Measurements from ENCODE around the gene HOXB7.

HOXB7 gene

DNA sequence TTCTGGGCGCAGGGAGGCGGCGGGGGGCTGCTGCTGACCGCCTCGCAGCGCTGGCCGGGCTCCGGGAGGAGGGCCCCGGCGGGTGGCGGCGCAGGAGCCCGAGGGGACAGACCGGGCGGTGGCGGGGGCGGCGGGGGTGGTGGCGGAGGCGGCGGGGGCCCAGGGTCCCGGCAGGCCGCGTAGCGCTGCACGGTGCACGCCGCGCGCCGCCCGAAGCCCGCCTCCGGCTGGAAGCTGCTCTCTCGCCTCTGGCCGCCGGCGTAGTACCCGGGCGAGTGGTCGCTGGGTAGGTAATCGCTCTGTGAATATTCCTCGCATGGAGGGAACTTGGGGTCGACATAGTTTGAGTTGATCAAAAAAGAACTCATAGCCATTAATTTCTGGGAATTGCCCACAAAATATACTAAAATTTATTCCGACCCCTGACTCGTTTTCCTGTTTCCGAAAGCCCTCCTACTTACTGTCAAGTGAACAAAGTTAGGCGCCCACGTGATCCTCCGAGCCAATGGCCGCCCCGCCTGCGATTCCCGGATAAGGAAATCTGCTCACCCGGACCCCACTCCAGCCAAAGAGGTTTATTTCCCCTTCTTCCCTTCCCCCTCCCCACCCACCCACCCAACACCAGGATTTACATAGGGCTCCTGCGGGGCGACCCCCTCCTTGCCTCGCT lies 32.7 kb downstream of the HOXB7 start, which contains the start of gene HOXB4:
TSS of gene HOXB4 (minus strand) at position 405 of the 670 bp plus-strand sequence. CDS start at position 374, 31 bp downstream.
- DNase-seq, result peak; percentile 35

DNA sequence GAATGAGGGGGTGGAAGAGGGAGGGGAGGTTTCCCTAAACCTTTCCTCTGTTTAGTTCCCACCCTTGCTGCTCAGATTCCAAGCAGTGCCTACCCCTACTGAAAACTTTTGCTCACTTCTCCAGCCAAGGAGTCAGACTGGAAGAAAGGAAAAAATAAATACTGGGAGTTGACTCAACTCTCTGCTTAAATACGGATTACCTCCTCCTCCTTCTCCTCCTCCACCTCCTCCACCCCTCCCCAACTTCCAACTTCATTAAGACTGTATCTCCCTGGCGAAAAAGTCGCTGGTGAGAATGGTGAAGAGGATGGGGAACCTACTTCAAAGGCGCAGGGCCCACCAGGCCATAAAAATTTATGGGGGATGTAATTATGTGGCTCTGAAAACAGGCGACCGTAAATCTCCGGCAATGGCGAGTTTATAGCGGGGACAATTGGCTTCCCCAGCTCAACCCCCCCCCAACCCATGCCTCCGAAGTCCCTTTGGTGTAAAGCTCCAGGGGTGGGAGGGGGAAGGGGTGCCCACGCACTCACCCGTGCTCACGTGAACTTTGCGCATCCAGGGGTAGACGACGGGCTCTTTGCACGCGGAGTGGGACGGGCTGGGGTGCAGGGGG lies 33.4 kb downstream of the HOXB7 start:
- no peak for DNase-seq

DNA sequence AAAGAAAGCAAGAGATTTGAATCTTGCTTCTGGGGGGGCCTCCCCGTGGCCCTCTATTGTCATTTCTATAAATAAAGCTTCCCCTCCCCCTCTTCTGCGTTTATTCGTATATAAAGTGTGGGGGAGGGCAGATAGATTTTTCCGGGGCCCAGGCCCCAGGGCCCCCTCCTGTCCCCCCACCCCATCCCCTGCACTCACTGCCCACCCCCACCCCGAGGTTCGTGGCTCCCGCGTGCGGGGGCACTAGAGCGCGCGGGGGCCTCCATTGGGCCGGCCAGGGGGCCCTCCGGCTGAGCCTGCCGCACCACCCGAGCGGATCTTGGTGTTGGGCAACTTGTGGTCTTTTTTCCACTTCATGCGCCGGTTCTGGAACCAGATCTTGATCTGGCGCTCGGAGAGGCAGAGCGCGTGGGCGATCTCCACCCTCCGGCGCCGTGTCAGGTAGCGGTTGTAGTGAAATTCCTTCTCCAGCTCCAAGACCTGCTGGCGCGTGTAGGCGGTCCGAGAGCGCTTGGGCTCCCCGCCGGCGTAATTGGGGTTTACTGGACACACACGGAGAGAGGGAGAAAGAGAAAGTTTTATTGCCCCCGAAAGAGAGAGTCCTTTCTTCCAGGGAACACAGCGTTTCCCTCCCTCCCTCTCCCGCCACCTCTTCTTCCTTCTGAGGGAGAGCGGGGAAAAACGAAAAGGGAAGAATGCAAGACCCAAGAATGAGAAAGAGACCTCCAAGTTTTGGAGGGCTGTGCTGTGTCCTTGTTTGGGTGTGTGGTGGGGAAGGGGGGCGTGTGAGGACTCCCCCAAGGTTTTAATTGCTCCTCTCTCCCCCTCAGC lies 34.1 kb downstream of the HOXB7 start:
- no peak for DNase-seq

DNA sequence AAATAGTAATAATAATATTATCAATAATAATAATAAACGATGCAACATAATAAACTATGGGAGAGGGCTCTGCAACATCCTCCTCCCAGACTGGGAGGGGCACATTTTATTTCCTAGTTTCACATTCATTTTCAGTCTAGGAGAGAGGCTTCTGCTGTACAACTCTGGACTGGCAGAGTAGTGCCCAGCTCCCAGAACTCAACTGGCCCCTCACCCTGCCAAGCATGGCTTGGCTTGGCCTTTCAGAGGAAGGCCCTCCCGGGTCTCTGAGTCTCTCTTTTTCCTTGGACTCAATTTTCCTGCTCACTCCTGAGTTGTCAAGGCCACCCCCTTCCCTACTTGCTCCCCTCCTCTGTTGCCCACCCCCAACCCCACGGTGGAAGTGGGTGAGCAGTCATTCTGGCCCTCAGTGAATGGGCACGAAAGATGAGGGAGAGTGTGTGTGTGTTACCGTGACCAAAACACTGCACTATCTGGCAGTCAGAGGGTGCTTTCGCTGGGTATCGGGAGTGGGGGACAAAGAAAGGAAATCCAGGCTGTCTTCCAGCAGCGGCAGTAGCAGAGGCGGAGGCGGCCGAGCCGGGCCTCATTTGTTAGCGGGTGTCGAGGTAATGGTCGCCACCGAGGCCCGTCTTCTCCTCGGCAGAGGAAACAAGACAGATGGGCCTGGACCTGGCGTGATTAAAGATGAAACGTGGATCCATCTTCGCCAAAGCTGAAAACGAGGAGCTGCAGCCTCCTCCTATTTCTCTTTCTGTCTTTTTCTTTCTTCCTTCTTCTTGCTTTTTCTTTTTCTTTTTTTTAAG lies 34.9 kb downstream of the HOXB7 start:
- DNase-seq, result no peak

DNA sequence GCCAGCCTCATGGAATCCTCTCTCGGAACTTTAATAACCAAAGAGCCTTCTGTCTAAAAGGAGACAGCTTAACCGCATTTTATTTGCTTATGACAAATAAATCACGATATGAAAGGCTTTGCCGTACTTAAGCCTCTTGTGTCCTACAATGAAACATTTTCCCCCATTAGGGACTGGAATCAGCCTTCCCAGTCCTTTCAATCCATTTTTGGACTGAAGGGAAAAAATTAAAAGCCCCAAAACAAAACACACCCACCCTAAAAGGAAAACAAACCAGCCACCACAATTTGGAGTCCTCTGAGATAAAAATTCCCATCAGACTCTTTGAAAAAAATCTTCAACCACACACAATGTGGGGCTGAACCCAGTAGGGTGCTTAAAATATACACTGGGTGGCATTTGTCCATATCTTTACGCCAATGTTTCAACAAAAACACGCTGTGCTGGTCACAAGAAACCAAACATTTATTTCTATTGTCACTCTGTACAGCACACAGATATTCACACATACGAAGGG lies 35.7 kb downstream of the HOXB7 start:
- DNase-seq, result peak; percentile 90

DNA sequence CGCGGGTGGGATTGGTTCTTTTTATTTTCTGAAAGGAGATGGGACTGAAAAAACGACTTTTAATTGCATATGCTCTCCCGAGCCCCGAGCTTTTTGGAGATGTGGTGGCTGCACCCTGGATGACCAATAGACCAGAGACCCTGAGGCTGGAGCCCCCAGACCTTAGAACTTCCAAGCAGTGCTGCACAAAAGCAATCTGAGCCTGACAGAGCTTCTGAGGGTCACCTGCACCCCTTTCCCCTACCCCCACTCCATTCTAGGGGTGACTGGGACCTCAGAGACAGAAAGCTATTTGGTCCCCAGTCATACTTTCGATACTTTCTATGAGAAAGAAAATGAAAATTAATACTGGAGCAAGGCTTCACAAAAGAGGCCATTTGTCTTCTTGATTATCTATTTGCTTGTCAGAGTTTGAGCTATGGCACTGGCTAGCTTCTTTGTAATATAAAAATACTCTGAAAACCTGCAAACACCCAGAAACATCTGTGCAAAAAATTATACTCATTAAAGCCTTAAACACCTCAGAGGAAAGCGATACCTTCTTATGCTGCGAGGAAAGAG lies 36.2 kb downstream of the HOXB7 start:
- no peak for DNase-seq

DNA sequence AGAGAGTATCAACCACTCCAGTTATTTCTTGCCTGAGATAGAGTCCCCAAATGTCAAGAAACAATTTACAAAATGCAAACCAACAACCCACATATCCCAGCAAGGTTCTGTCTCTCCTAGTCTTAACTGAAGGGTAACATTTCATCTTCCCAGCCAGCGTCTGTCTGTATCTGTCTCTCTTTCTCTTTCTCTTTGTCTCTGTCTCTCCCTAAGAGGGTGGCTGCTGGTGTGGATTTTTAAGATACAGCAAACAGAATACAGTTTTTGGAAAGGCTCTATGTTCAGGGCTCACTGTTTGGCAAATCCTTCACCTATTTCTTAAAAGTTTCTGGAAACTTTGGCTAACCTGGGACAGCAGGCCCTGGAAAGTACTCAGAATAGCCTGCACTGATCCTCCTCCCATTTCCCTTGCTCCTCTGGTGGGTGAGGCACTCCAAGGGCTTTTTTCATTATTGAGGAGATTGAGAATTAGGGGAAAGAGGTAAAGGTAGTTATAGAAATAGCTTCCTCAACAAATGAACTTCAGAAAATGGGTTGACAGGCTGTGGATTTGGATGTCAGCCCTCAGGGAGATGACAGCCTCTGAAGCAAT lies 38.9 kb downstream of the HOXB7 start:
- DNase-seq, result no peak

DNA sequence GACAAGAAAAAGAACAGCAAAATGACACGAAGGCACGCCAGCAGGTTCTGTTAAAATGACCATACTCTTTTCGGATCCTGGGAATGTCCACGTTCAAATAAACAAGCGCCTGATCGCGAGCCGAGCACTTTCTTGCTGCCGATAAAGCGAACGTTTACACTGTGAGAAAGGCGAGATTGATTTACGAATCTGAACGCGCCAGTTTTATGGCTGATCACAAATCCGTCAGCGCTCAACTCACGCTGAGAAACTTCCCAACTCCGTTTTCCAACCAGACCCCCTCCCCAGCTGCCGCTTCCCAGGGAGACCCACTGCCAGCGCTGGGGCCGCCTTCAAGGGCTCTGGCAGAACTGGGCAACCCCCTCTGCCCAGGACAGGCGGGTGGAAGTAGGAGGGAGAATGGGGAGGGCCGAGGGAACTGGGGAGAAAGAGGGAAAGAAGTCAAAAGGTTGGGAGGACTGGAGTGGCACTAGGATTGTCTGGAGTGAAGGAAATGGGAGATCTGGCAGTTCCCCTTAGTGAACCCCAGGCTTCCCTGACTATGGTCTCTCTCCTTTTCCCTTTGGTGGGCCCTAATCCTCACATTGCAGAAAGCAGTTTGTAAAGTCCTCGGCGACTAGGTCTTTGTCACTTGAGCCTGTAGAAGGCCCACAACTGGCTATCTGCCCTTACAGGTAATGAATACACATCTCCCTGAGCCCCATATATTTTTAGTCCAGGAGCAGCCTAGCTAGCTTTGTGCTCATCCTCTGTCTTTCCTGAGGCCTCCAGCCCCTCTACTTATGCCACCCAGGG lies 39.6 kb downstream of the HOXB7 start:
- no peak for DNase-seq

DNA sequence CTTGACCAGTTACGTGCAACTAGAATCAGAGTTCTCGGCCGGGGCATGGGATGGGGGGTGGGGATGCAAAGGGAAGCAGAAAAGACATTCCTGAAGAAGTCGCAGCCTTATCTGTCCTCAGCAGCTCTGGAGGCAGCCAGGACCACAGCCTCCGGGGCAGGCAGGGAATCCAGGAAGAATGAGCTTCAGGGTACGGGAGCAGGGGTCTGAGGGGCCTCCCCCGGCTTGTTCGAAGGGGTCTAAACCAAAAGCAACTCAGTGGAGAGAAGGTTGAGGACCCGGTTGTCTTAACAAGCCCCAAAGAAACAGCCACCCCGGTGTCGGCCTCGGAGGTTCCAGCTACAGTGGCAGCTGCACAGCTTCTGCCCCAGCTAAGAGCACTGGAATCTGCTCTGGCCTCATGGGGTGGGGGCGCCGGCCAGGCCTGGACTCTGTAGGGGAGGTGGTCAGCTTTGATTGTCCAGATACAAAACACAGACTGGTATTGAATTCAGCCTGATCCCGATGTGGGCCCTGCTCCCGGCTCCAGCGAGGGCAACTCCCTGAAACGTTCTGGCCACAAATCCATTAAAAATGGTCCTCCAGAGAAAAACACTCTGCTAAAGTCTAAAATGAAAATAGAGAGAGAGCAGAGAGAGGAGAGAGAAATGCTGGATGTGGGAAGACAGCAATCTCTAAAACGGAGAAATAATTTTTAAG lies 40.3 kb downstream of the HOXB7 start:
- DNase-seq, result no peak

DNA sequence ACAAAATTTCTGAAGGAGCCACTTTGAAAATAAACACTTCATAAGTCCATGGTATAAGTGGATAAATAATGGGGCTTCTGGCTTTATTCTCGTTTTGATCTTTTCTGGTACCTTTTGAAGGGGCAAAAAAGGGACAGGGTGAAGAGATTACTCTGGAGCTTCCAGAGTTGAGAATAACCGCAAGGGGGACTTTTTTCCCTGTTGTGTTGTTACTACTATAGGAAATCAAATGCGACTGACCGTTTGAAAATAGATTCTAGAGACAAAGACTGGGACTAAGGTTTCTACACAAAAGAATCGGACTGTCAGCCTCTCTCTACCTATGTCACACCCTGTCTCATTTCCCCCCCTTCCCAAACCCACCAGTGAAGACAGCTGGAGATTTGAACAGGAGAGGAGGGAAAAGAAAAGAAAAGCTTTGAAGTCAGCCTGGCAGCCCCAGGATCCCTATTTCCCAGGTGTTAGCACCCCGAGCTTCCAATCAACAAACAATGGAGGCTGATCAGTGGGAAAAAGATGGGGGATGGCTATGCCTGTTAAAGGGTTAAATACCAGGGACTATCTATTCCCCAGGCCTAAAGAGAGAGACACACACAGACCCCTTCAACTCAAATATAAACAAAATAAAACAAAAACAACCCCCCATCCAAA lies 41.0 kb downstream of the HOXB7 start:
- no peak for DNase-seq

DNA sequence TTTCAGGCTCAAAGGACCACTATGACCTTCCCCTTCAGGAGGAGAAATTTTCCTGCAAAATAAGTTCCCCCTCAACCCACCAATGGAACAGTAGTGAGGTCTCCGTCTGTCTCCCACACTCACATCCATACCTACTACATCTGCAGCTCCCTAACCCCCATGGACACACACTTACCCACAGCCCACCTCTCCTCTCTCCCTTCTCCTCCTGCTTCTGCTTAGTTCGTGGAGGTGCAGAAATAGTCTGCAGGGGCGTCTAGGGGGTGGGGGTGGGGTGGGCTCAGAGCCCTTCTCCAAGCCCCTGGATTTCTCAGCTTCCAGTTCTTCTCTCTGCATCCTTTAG lies 41.6 kb downstream of the HOXB7 start:
- no peak for DNase-seq

DNA sequence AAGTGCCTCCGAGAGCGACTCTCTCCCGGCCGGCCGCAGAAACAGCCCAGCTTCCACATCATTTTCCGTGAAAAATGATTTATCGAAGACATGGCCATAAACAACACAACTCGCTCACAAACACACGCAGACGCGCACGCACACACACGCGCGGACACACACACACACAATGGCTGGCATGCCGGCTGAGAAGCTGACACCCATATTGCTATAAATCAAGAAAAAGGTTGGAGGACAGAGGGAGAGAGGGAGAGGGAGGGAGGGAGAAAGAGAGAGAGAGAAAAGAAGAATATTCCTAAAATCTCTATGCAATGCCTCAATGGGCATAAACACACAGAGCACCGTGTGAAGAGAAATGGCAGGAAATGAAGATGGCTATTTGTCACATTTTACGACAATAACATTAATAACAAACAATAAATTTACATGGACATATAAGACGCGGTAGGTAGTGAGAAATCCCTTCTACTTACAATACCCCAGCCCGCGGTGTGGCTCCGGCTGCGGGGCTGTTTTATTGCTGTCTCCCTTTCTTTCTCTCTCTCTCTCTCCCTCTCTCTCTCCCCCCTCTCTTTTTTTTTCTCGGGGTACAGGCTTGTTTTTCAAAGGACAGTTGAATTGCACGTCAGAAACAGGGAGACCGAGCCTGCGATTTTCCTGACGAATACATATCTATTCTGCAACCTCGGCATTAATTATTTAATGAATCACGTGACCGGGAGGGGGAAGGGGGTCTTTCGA lies 42.1 kb downstream of the HOXB7 start:
- DNase-seq, result no peak

DNA sequence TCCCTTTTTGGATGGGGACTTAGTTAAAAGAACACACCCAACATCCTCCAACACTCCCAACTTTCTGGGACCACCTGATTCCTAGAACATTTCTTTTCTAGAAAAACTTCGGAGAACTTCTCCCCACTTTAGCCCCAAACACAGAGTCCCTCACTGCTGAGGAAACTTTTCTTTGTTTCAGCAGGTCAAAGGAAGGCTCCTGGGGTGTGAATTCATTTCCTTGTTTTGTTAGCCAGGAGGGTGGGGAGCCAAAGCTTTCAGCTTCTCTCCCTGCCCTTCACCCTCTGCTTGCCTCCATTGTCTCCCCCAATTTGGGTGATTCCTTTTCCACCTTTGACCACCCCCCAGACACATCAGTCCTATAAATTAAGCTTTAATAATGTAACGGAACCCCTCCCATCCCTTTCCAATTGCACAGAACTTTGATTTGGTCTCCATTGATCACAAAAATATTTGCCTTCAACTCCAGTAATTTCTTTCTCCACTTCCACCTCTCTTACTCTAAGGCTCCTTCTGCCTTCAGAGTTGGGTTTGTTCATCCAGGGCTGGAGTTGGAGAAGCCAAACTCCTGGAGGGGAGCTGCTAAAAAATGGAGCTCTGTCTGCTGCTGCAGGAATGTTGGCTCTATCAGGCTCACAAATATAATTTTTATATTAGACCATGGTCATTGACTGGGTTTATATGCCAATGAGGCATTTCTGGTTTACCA lies 43.0 kb downstream of the HOXB7 start:
- DNase-seq, result no peak

DNA sequence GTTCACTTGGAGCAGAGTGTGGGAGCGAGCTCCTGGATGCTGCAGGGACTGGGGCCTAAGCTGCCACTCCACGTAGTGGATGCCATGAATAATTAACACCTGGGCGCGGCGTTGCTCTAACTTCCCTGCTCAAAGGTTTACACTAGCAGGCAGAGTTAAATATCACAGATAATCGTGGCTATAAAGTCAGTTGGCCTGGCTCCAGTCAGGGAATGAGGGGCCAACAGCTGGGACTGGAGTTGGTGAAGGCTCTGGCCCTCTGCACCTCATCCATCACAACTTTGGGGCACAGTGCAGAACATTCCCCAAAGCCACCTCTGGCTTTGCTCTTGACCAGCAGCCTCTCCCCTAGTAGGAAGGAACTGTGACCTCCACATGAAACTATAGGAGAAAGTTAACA lies 43.6 kb downstream of the HOXB7 start:
- DNase-seq, result peak; percentile 22

DNA sequence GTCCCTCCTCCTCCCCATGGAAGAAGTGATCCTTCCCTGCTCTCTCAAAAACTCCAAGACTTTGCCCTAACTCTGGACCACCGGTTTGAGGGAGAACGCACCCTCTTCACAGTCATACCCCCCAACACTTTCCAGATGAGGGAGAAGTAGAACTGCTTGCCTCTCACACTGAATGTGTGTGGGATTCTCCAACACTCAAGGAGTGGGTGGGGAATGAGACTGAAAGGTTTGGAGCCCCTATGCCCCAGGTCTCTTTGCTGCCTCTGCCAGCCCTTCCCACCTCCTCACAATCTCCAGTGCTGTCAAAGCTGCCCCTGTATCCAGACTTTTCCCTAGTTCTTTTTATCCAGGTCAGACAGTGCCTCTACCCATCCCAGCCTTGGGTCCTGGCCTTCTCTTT lies 44.1 kb downstream of the HOXB7 start:
- no peak for DNase-seq

DNA sequence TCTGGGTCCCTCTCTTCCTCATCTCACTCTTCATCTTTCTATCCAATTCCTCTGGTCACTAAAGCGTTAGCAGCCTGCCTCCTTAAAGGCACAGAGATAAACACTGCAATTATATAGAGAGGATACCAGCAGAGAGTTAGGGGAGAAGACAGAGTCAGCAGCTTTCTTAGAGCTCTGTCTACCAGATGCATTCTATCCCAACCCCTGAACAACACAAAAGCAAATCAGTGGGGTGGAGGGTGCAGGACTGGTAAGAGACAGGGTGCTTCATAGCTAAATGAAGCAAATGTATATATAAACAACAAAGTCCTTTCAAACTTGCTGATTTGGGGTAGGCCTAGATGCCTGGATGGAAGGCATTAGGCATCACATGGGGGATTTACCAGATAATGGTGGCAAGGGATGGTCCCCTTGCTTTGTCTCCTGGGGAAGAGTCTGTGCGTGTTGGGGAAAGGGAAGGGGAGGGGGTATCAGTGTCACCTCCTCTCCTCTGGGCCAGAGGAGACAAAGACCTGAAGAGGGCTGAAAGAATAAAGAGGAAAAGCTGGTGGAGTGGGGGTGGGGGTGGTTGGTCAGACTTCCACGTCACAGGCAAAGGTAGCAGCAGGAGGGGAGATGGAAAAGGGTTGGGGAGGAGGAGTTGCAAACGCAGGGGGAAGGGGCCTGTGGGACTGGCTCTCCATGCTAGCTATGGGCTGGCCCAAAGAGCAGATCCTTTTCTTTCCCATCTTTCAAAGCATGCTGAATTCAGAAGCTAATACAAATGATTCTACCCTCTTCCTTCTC lies 44.7 kb downstream of the HOXB7 start:
- no peak for DNase-seq

DNA sequence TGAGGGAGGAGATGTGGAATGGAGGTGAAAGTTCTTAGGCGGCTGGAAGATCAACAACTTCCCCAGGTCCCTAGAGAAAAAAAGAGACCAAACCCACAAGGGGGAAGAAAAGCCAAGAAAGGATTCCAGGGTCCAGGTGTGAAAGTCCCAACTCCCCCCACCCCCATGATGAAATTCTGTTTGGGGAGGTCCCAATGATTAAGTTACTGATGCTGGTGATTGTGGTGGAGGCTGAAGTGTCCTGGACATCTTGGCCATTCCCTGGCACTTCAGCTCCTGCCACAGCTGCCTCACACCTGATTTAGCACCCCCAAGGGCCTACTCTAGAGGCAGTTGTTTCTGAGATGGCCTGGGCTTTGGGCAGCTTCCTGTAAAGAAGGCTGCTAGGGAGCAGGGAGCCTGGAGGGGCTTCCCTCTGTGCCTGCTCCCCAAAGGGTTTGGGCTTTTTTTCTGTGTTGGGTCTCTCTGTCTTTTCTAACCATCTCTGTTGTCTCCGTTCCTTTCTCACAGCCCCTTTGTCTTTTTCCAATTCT lies 45.7 kb downstream of the HOXB7 start:
- no peak for DNase-seq
